HL-60 (cell line): ENCODE measurements around the gene DGKH.

Experiments used
- CTCF ChIP-seq: IDR thresholded peaks from one replicate; pipeline ENCODE4 v1.5.1; 2011; ENCODE audit warnings: low read length, control low read depth, inconsistent platforms; ENCODE audit not compliant: insufficient read depth
- GABPA ChIP-seq: IDR thresholded peaks from 2 replicates; pipeline ENCODE4 v1.6.1; 2012; ENCODE audit warnings: low read depth
- POLR2AphosphoS5 ChIP-seq: IDR thresholded peaks from 2 replicates; pipeline ENCODE4 v1.6.1; 2012; ENCODE audit warnings: low read depth
- REST ChIP-seq: IDR thresholded peaks from 2 replicates; pipeline ENCODE4 v1.6.1; 2012; ENCODE audit warnings: low read depth; ENCODE audit not compliant: insufficient replicate concordance

GRCh38 chr13:42221121-42221765, 172.8 kb downstream of the DGKH start:
- TF ChIP-seq CTCF: no peak
- TF ChIP-seq POLR2AphosphoS5: no peak
- TF ChIP-seq REST: no peak
- no peak for TF ChIP-seq GABPA
